T-helper 1 cell treated with Interleukin-12 subunit alpha and Interleukin-12 subunit beta and Interleukin-4 antibody, amounts not matched to agents 30 ng/mL and 1 ng/mL, for 36 hours (primary cell): ENCODE measurements around the gene ORAI1. TPM values are rescaled to one million over a fixed set of nuclear protein-coding genes. Genes with fewer than 3 reads are reported as not detected.

Source experiments
- intact Hi-C: fragments of 100-400 bp; cut with micrococcal nuclease; formaldehyde crosslinking; loops from one replicate; pipeline ENCODE4 v1.15.1; 2024
- total RNA-seq: library from RNA; stranded (reverse); gene quantifications from 2 replicates; pipeline ENCODE4 v1.2.3, GENCODE V29; 2022

The ORAI1 gene
- total RNA-seq, 1 donor from 2014 or later = 74.2 TPM

GRCh38 chr12:121689430-121689829, 63.1 kb downstream of the ORAI1 start:
- intact Hi-C loops = no loop called here

Other genes starting within 250 kb of the ORAI1 start
- 104 and 109 TPM in 2 replicates for gene RNF34, start 226.4 kb upstream of the ORAI1 start, total RNA-seq
- gene KDM2B, start 45.5 kb upstream of the ORAI1 start, total RNA-seq = 55.2 and 55.7 TPM in 2 replicates
- 2.4 and 2.7 TPM in 2 replicates for gene MORN3, start 43.1 kb downstream of the ORAI1 start, total RNA-seq
- 9.2 and 9.4 TPM in 2 replicates for gene TMEM120B, start 86.2 kb downstream of the ORAI1 start, total RNA-seq
- 113 and 121 TPM in 2 replicates for gene RHOF, start 167.2 kb downstream of the ORAI1 start, total RNA-seq
- gene SETD1B, start 177.5 kb downstream of the ORAI1 start, total RNA-seq = 37.5 and 38.1 TPM in 2 replicates
- not detected in 2 replicates for gene HPD, start 232.3 kb downstream of the ORAI1 start, total RNA-seq